IMR-90 (cell line): ENCODE data around the gene UTF1. TPM values are rescaled to one million over a fixed set of nuclear protein-coding genes. Genes with fewer than 3 reads are reported as not detected.

Experiments
- ATAC-seq: fragments of 200-7000 bp; cut with Tn5 transposase; 2 replicates; pipeline ENCODE4 v1.9.1; 2020; ENCODE audit warnings: low read depth, mild to moderate bottlenecking, moderate library complexity
- BruUV-seq: library from RNA; stranded (reverse); fragments of 400-500 nt; replicated peaks from 2 replicates; lab custom pipeline; 2021; lab: Mats Ljungman, UMichigan
- CTCF ChIA-PET: fragments of 300-600 bp; formaldehyde crosslinking; extraction: SDS; loops from one replicate; lab custom pipeline; 2021; ENCODE audit warnings: antibody characterized with exemption; lab: Yijun Ruan, JAX
- POLR2A ChIA-PET: fragments of 300-600 bp; sonication (Branson Sonifier 250); formaldehyde crosslinking; loops from one replicate; lab custom pipeline; 2022; ENCODE audit warnings: antibody characterized with exemption; ENCODE audit not compliant: unreplicated experiment; lab: Charles Lee
- DNase-seq: peaks from one replicate; pipeline ENCODE4 v3.0.0; 2013
- H2AFZ ChIP-seq: replicated peaks from 2 replicates; pipeline ENCODE3; 2013; ENCODE audit warnings: low read length, mild to moderate bottlenecking; ENCODE audit not compliant: poor library complexity
- H2AK5ac ChIP-seq: 2 replicates; pipeline ENCODE4 v1.6.1; 2013; ENCODE audit warnings: low read depth, low read length, inconsistent platforms
- H2AK9ac ChIP-seq: replicated peaks from 2 replicates; pipeline ENCODE3; 2013; ENCODE audit warnings: mild to moderate bottlenecking, low read depth, low read length, moderate library complexity; ENCODE audit not compliant: poor library complexity
- H2BK120ac ChIP-seq: 2 replicates; pipeline ENCODE4 v1.6.1; 2013; ENCODE audit warnings: low read depth, low read length, inconsistent platforms
- H2BK15ac ChIP-seq: 3 replicates; pipeline ENCODE4 v1.6.1; 2013; ENCODE audit warnings: low read depth, low read length, inconsistent platforms
- H2BK20ac ChIP-seq: 2 replicates; pipeline ENCODE4 v1.6.1; 2013; ENCODE audit warnings: low read depth, mild to moderate bottlenecking, inconsistent platforms, low read length, moderate library complexity
- H2BK5ac ChIP-seq: 2 replicates; pipeline ENCODE4 v1.6.1; 2013; ENCODE audit warnings: mild to moderate bottlenecking, low read depth, low read length, inconsistent platforms; ENCODE audit not compliant: poor library complexity, severe bottlenecking
- H3K14ac ChIP-seq: replicated peaks from 2 replicates; pipeline ENCODE4 v1.6.1; 2013; ENCODE audit warnings: low read depth, low read length, inconsistent platforms
- H3K18ac ChIP-seq: 2 replicates; pipeline ENCODE4 v1.6.1; 2013; ENCODE audit warnings: low read depth, low read length, control low read depth
- H3K23ac ChIP-seq: 2 replicates; pipeline ENCODE4 v1.6.1; 2013; ENCODE audit warnings: low read depth, low read length, inconsistent platforms
- H3K27ac ChIP-seq: 2 replicates; pipeline ENCODE4 v1.5.1; 2013; ENCODE audit warnings: mild to moderate bottlenecking, control low read depth, low read length; ENCODE audit not compliant: insufficient read depth
- H3K27me3 ChIP-seq: 2 replicates; pipeline ENCODE4 v1.6.1; 2013; ENCODE audit warnings: low read length; ENCODE audit not compliant: control insufficient read depth, insufficient read depth
- H3K36me3 ChIP-seq: 2 replicates; pipeline ENCODE4 v1.6.1; 2013; ENCODE audit warnings: low read length, mixed read lengths; ENCODE audit not compliant: control insufficient read depth, insufficient read depth
- H3K4ac ChIP-seq: 2 replicates; pipeline ENCODE4 v1.6.1; 2013; ENCODE audit warnings: low read depth, low read length, inconsistent platforms
- H3K4me1 ChIP-seq: 2 replicates; pipeline ENCODE4 v1.6.1; 2013; ENCODE audit warnings: low read length, mixed read lengths; ENCODE audit not compliant: control insufficient read depth, insufficient read depth
- H3K4me2 ChIP-seq: 2 replicates; pipeline ENCODE4 v1.6.1; 2013; ENCODE audit warnings: low read depth, mild to moderate bottlenecking, control low read depth, low read length, moderate library complexity
- H3K4me3 ChIP-seq: 2 replicates; pipeline ENCODE4 v1.5.1; 2013; ENCODE audit warnings: low read depth, mild to moderate bottlenecking, control low read depth, low read length, moderate library complexity; ENCODE audit not compliant: insufficient read depth
- H3K56ac ChIP-seq: 2 replicates; pipeline ENCODE4 v1.6.1; 2013; ENCODE audit warnings: low read length, inconsistent platforms; ENCODE audit not compliant: insufficient read depth; ENCODE audit errors: extremely low read depth
- H3K79me1 ChIP-seq, 2 experiments: 2 replicates each; pipeline ENCODE4 v1.6.1; 2013; ENCODE audit warnings: low read length in 2 of 2, inconsistent platforms in 1 of 2, low read depth in 1 of 2
- H3K9ac ChIP-seq: 2 replicates; pipeline ENCODE4 v1.6.1; 2013; ENCODE audit warnings: low read depth, low read length, control low read depth
- H3K9me1 ChIP-seq: 2 replicates; pipeline ENCODE4 v1.6.1; 2013; ENCODE audit warnings: low read length, inconsistent platforms; ENCODE audit not compliant: insufficient read depth
- H3K9me3 ChIP-seq: 2 replicates; pipeline ENCODE4 v1.6.1; 2013; ENCODE audit warnings: low read length; ENCODE audit not compliant: control insufficient read depth, insufficient read depth
- H4K20me1 ChIP-seq: 2 replicates; pipeline ENCODE4 v1.6.1; 2013; ENCODE audit warnings: low read length, inconsistent platforms; ENCODE audit not compliant: insufficient read depth
- H4K5ac ChIP-seq: 2 replicates; pipeline ENCODE4 v1.6.1; 2013; ENCODE audit warnings: mild to moderate bottlenecking, low read depth, low read length, control low read depth
- H4K8ac ChIP-seq, 2 experiments: 2 replicates each; pipeline ENCODE4 v1.6.1; 2013; ENCODE audit warnings: low read depth in 2 of 2, low read length in 2 of 2, control low read depth in 1 of 2, inconsistent platforms in 1 of 2
- H4K91ac ChIP-seq: 2 replicates; pipeline ENCODE4 v1.6.1; 2013; ENCODE audit warnings: low read depth, low read length, inconsistent platforms; ENCODE audit not compliant: insufficient read depth
- BHLHE40 ChIP-seq: fragments of 150-350 bp; IDR thresholded peaks from 2 replicates; pipeline ENCODE4 v1.6.1; 2016; ENCODE audit warnings: mild to moderate bottlenecking, low read depth, low read length
- CEBPB ChIP-seq: IDR thresholded peaks from 2 replicates; pipeline ENCODE4 v1.6.1; 2012; ENCODE audit warnings: low read depth, low read length, improper control_type of control experiment
- CHD1 ChIP-seq: IDR thresholded peaks from 2 replicates; pipeline ENCODE4 v1.6.1; 2012; ENCODE audit warnings: low read depth, low read length, improper control_type of control experiment
- ELK1 ChIP-seq: fragments of 150-350 bp; IDR thresholded peaks from 2 replicates; pipeline ENCODE4 v1.6.1; 2016; ENCODE audit warnings: low read depth, mild to moderate bottlenecking, low read length, moderate library complexity, borderline replicate concordance
- FOS ChIP-seq: fragments of 150-350 bp; IDR thresholded peaks from 2 replicates; pipeline ENCODE4 v1.6.1; 2016; ENCODE audit warnings: low read depth, low read length
- MAFK ChIP-seq: IDR thresholded peaks from 2 replicates; pipeline ENCODE4 v1.6.1; 2012; ENCODE audit warnings: low read depth, low read length, improper control_type of control experiment
- MAZ ChIP-seq: IDR thresholded peaks from 2 replicates; pipeline ENCODE4 v1.6.1; 2012; ENCODE audit warnings: low read depth, mild to moderate bottlenecking, low read length, improper control_type of control experiment, moderate library complexity, borderline replicate concordance
- MXI1 ChIP-seq: IDR thresholded peaks from 2 replicates; pipeline ENCODE4 v1.6.1; 2012; ENCODE audit warnings: low read depth, mild to moderate bottlenecking, low read length, moderate library complexity, borderline replicate concordance
- NFE2L2 ChIP-seq: fragments of 150-350 bp; IDR thresholded peaks from 2 replicates; pipeline ENCODE4 v1.6.1; 2016; ENCODE audit warnings: low read depth, mild to moderate bottlenecking, low read length
- POLR2A ChIP-seq: IDR thresholded peaks from 2 replicates; pipeline ENCODE4 v1.6.1; 2012; ENCODE audit warnings: mild to moderate bottlenecking, low read depth, low read length
- RAD21 ChIP-seq: IDR thresholded peaks from 2 replicates; pipeline ENCODE4 v1.6.1; 2012; ENCODE audit warnings: low read length, improper control_type of control experiment
- RCOR1 ChIP-seq: IDR thresholded peaks from 2 replicates; pipeline ENCODE4 v1.6.1; 2012; ENCODE audit warnings: mild to moderate bottlenecking, low read length, improper control_type of control experiment; ENCODE audit not compliant: insufficient replicate concordance
- RFX5 ChIP-seq: IDR thresholded peaks from 2 replicates; pipeline ENCODE4 v1.8.0; 2012; ENCODE audit warnings: low read depth, mild to moderate bottlenecking, low read length, moderate library complexity
- SMC3 ChIP-seq: fragments of 150-350 bp; IDR thresholded peaks from 2 replicates; pipeline ENCODE4 v1.6.1; 2016; ENCODE audit warnings: low read depth, mild to moderate bottlenecking, antibody characterized with exemption, low read length, moderate library complexity
- USF2 ChIP-seq: fragments of 150-350 bp; IDR thresholded peaks from 2 replicates; pipeline ENCODE4 v1.6.1; 2017; ENCODE audit warnings: mild to moderate bottlenecking, antibody characterized with exemption, low read length, low read depth
- WGBS, 2 experiments: methylation state at CpG; one replicate each; pipeline versions ENCODE4 v1.1.5 to v1.1.7; 2013; ENCODE audit warnings: missing lambda C conversion rate in 2 of 2; ENCODE audit not compliant: insufficient read length in 1 of 2; ENCODE audit errors: extremely low coverage in 2 of 2; 5-methylcytosine and 5-hydroxymethylcytosine counted together
- dilution Hi-C: fragments of 300-500 bp; cut with HindIII; formaldehyde crosslinking; loops from one replicate; pipeline ENCODE4 v1.14.3; 2018; ENCODE audit warnings: low sequenced_read_pairs; ENCODE audit not compliant: unreplicated experiment
- in situ Hi-C: fragments of 300-500 bp; cut with MboI; formaldehyde crosslinking; loops from 3 replicates; pipeline ENCODE4 v1.14.3; 2019; ENCODE audit warnings: low sequenced_read_pairs, inconsistent platforms, mixed read lengths
- intact Hi-C: fragments of 100-400 bp; cut with micrococcal nuclease; formaldehyde crosslinking; loops from 2 replicates; pipeline ENCODE4 v1.10.0; 2022
- polyA plus RNA-seq, 3 experiments: library from polyadenylated mRNA; depleted of rRNA; stranded (reverse); fragments of >200 nt; gene quantifications; 2 replicates each; pipeline ENCODE4 v1.2.3, GENCODE V29; 2012; ENCODE audit warnings: low replicate concordance in 1 of 3
- total RNA-seq: library from RNA; depleted of rRNA; stranded (reverse); fragments of >200 nt; gene quantifications from 2 replicates; pipeline ENCODE4 v1.2.3, GENCODE V29; 2012

Gene UTF1
- total and polyA plus RNA-seq, 2 of the 4 experiments (the other 2 are of a cell fraction), result not detected

GRCh38 chr10:133191651-133192050 is 38.4 kb upstream of the UTF1 start:
- no peak overlapping the region for H2AK9ac ChIP-seq
- H4K20me1 ChIP-seq, result no peaks in the 10 kb centered on the region
- H3K27me3 ChIP-seq, result no peaks in the 10 kb centered on the region
- H2AK5ac ChIP-seq, result no peak overlapping the region
- no peak overlapping the region for H3K4ac ChIP-seq
- H3K9ac ChIP-seq, result no peak overlapping the region
- H2BK20ac ChIP-seq, result no peak overlapping the region
- ChIA-PET POLR2A (no interaction called here), CTCF (no interaction called here)
- no peak overlapping the region for H3K14ac ChIP-seq
- H4K8ac ChIP-seq, result no peak overlapping the region
- TF ChIP-seq FOS (no peak), MXI1 (no peak), MAZ (no peak), CHD1 (no peak), RCOR1 (no peak), CEBPB (no peak), ELK1 (no peak), USF2 (no peak), NFE2L2 (no peak), POLR2A (no peak), RAD21 (no peak), MAFK (no peak), SMC3 (no peak), RFX5 (no peak), BHLHE40 (no peak)
- no peak overlapping the region for H3K18ac ChIP-seq
- no peak overlapping the region for H3K27ac ChIP-seq
- H2BK120ac ChIP-seq, result no peak overlapping the region
- 67% methylated on average over 1 of the region's 4 CpGs; no CpG with 5 or more reads in 1 of the 2 experiments for WGBS, 2 experiments
- H3K4me1 ChIP-seq, result no peaks in the 10 kb centered on the region
- no peaks in the 10 kb centered on the region for H3K9me1 ChIP-seq
- dilution Hi-C loops, result no loop called here
- intact Hi-C loops, result no loop called here
- no peak overlapping the region for H4K5ac ChIP-seq
- H2BK5ac ChIP-seq, result no peak overlapping the region
- no peak overlapping the region for H2BK15ac ChIP-seq
- no peak overlapping the region for H4K91ac ChIP-seq
- DNase-seq (no peak), ATAC-seq (no peak)
- no peak overlapping the region for H2AFZ ChIP-seq
- BruUV-seq, result no TSS peak
- no peaks in the 10 kb centered on the region for H3K36me3 ChIP-seq
- H3K56ac ChIP-seq, result no peak overlapping the region
- H3K4me2 ChIP-seq, result no peak overlapping the region
- H3K23ac ChIP-seq, result no peak overlapping the region
- no peaks in the 10 kb centered on the region for H3K79me1 ChIP-seq
- in situ Hi-C loops, result no loop called here
- H3K4me3 ChIP-seq, result no peak overlapping the region
- peaks cover 4% of the 10 kb centered on the region; the same call in 1 of the 2 replicates for H3K9me3 ChIP-seq
